GM12864 (cell line): Measurements from ENCODE around the gene LCMT1.
A peak's percentile ranks its signal among the peaks of the same experiment; 100 is the strongest.
"Not testable (repeated sequence)": the region's sequence is repeated elsewhere in the genome, so short reads cannot be mapped to it uniquely, and the experiment has no call there.

Experiments
- DNase-seq: peaks from one replicate; pipeline ENCODE4 v3.0.0-alpha.2; 2011; ENCODE audit warnings: low read depth
- H3K4me3 ChIP-seq: 2 replicates; pipeline ENCODE4 v1.5.1; 2011; ENCODE audit warnings: mild to moderate bottlenecking, low read depth, low read length, control low read depth
- CTCF ChIP-seq: IDR thresholded peaks from 2 replicates; pipeline ENCODE4 v1.5.1; 2011; ENCODE audit warnings: low read depth, mild to moderate bottlenecking, moderate library complexity, low read length, control low read depth, inconsistent platforms; ENCODE audit errors: missing control alignments

Gene LCMT1

GRCh38 chr16:25111403-25112166, at the start of gene LCMT1:
Gene LCMT1, plus strand, starts transcription at chr16:25111742. Its CDS starts 142 bp downstream, at chr16:25111884.
- DNase-seq, result peak; percentile 96
- peak; percentile 12 for TF ChIP-seq CTCF
- H3K4me3 ChIP-seq, result peak within 1 kb of the TSS; percentile 72

- H3K4me3 ChIP-seq, result no peak overlapping the region
- DNase-seq, result no peak
- TF ChIP-seq CTCF, result no peak
Observed at GRCh38 chr16:25063102-25063501, 48.4 kb upstream of the LCMT1 start.

GRCh38 chr16:25063865-25064264, 47.7 kb upstream of the LCMT1 start:
- no peak for TF ChIP-seq CTCF
- DNase-seq, result no peak
- no peak overlapping the region for H3K4me3 ChIP-seq

- not testable (repeated sequence) for DNase-seq, H3K4me3 ChIP-seq
Observed at GRCh38 chr16:25064281-25064680, 47.3 kb upstream of the LCMT1 start.

- TF ChIP-seq CTCF, result no peak
- no peak for DNase-seq
- no peak overlapping the region for H3K4me3 ChIP-seq
Observed at GRCh38 chr16:25064937-25065336, 46.6 kb upstream of the LCMT1 start.

- H3K4me3 ChIP-seq, result peak overlapping the region; percentile 73; the same call in 1 of the 2 replicates
- peak; percentile 55 for TF ChIP-seq CTCF
- no peak for DNase-seq
Observed at GRCh38 chr16:25065899-25066298, 45.6 kb upstream of the LCMT1 start.

GRCh38 chr16:25066426-25066746, 45.2 kb upstream of the LCMT1 start:
- H3K4me3 ChIP-seq, result peak overlapping the region; percentile 73
- no peak for TF ChIP-seq CTCF
- DNase-seq, result no peak
